HG03442 (cell line): ENCODE data around the gene LAMP1.
"Not testable (repeated sequence)": the region's sequence is repeated elsewhere in the genome, so short reads cannot be mapped to it uniquely, and the experiment has no call there.

ENCODE experiments used
- ATAC-seq: cut with Tn5 transposase; IDR thresholded peaks from one replicate; pipeline ENCODE4 v1.9.1; 2021; ENCODE audit warnings: mild to moderate bottlenecking, moderate library complexity; ENCODE audit not compliant: unreplicated experiment

Gene LAMP1

GRCh38 chr13:113325779-113326178 is 28.7 kb downstream of the LAMP1 start:
- no peak for ATAC-seq

- no peak for ATAC-seq
Measured at GRCh38 chr13:113327391-113327765, 30.3 kb downstream of the LAMP1 start.

- ATAC-seq, result no peak
Measured at GRCh38 chr13:113327766-113328471, 30.9 kb downstream of the LAMP1 start.

GRCh38 chr13:113328851-113329250 is 31.8 kb downstream of the LAMP1 start:
- ATAC-seq, result no peak

GRCh38 chr13:113329656-113330312 is 32.7 kb downstream of the LAMP1 start:
- ATAC-seq, result no peak

- ATAC-seq, result no peak
Measured at GRCh38 chr13:113332615-113333014, 35.6 kb downstream of the LAMP1 start.

GRCh38 chr13:113333076-113333475 is 36.0 kb downstream of the LAMP1 start:
- ATAC-seq, result no peak

- ATAC-seq, result no peak
Measured at GRCh38 chr13:113337556-113337955, 40.5 kb downstream of the LAMP1 start.

- ATAC-seq, result no peak
Measured at GRCh38 chr13:113337976-113338375, 40.9 kb downstream of the LAMP1 start.

- ATAC-seq, result no peak
Measured at GRCh38 chr13:113338451-113338850, 41.4 kb downstream of the LAMP1 start.

- ATAC-seq, result no peak
Measured at GRCh38 chr13:113342820-113343691, 46.0 kb downstream of the LAMP1 start.

- ATAC-seq, result no peak
Measured at GRCh38 chr13:113343692-113343968, 46.6 kb downstream of the LAMP1 start.

- ATAC-seq, result no peak
Measured at GRCh38 chr13:113345486-113345885, 48.4 kb downstream of the LAMP1 start.

- ATAC-seq, result not testable (repeated sequence)
Measured at GRCh38 chr13:113347736-113348225, 50.7 kb downstream of the LAMP1 start.

- no peak for ATAC-seq
Measured at GRCh38 chr13:113348591-113348990, 51.6 kb downstream of the LAMP1 start.

GRCh38 chr13:113349050-113349449 is 52.0 kb downstream of the LAMP1 start:
- ATAC-seq, result no peak

- no peak for ATAC-seq
Measured at GRCh38 chr13:113349491-113349890, 52.5 kb downstream of the LAMP1 start.

- ATAC-seq, result no peak
Measured at GRCh38 chr13:113350065-113350937, 53.3 kb downstream of the LAMP1 start.

- no peak for ATAC-seq
Measured at GRCh38 chr13:113350938-113351335, 53.9 kb downstream of the LAMP1 start.

GRCh38 chr13:113351514-113352026 is 54.5 kb downstream of the LAMP1 start:
- ATAC-seq, result no peak

GRCh38 chr13:113353254-113353653 is 56.2 kb downstream of the LAMP1 start:
- no peak for ATAC-seq
